ENCODE data around the gene HSD17B12.

The HSD17B12 gene

DNA sequence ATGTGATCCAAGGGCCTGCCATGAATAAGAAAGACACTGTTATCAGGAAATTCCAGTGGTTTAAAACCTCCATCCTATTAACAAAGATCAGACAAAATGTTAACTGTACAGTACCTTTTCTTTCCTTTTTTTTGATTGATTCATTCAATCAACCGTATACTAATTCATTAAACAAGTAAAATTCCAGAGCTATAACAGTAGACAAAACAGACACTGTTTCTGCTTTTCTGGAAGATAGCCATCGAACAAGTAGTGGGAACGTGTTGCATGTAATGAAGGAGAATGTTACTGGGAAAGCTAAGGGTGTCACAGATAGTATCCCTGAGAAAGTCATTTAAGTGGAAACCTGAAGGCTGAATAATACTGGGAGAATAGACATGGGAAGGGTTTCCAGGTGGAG lies 126.4 kb downstream of the HSD17B12 start:
- TF ChIP-seq, protein P1, sequence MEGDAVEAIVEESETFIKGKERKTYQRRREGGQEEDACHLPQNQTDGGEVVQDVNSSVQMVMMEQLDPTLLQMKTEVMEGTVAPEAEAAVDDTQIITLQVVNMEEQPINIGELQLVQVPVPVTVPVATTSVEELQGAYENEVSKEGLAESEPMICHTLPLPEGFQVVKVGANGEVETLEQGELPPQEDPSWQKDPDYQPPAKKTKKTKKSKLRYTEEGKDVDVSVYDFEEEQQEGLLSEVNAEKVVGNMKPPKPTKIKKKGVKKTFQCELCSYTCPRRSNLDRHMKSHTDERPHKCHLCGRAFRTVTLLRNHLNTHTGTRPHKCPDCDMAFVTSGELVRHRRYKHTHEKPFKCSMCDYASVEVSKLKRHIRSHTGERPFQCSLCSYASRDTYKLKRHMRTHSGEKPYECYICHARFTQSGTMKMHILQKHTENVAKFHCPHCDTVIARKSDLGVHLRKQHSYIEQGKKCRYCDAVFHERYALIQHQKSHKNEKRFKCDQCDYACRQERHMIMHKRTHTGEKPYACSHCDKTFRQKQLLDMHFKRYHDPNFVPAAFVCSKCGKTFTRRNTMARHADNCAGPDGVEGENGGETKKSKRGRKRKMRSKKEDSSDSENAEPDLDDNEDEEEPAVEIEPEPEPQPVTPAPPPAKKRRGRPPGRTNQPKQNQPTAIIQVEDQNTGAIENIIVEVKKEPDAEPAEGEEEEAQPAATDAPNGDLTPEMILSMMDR (IDR thresholded peaks at IDR 0.05; ENCODE audit: control insufficient read depth, extremely low read depth, insufficient read depth): no peak
- no peak overlapping the region for H3K4me3 ChIP-seq (ENCODE audit: low read depth, low read length)

DNA sequence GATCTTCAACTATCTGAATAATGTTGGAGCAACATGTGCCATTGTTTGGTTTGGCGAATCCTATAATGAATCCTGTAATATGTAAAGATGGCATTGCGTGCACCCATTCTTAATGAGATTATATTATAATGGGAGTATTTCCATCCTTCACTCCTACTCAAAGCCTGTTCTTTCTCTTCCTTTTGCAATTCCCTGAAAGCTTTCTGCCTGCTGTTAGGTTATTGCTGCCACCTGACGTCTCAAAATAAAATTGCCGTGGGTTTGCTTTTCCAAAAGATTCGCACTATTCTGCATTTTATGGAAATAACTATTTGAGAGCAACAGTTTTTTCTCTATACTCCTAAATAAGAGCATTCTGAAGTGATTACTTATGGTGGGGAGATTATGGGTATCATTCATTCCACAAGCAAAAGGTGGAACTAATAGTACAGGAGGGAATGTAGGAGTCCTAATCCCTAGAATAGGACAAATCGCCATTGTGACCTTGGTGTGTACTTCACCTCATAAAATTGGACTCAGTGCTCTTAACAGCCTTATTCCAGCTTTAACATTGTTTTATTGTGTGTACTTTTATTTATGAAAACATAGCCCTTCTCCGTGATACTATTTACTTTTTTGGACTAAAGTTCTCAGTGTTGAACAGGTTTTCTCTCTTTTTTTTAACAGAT lies 130.5 kb downstream of the HSD17B12 start:
- peak; percentile 23 for DNase-seq (ENCODE audit: low read depth)
- TF ChIP-seq, protein P1 (IDR thresholded peaks at IDR 0.05; ENCODE audit: control insufficient read depth, extremely low read depth, insufficient read depth): peak; percentile 65

More for the DNA sequence above, 126.4 kb downstream of the HSD17B12 start:
- no peak for DNase-seq (ENCODE audit: low read depth)

DNA sequence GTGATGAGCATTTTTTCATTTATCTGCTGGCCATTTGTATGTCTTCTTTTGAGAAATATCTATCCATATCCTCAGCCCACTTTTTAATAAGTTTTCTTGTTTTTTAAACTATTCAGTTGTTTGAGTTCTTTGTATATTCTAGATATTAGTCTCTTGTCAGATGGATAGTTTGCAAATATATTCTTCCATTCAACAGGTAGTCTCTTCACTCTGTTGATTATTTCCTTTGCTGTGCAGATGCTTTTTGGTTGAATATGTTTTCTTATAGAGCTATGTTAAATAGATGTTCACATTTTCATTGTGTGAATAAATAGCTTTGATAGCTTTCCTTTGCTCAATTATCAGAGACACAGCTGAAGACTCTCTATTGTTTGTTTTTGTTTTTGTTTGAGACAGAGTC lies 131.9 kb downstream of the HSD17B12 start:
- no peak overlapping the region for H3K4me3 ChIP-seq (ENCODE audit: low read depth, low read length)
- TF ChIP-seq, protein P1 (IDR thresholded peaks at IDR 0.05; ENCODE audit: control insufficient read depth, extremely low read depth, insufficient read depth): no peak
- no peak for DNase-seq (ENCODE audit: low read depth)

More for the DNA sequence above, 130.5 kb downstream of the HSD17B12 start:
- H3K4me3 ChIP-seq (ENCODE audit: low read depth, low read length): no peak overlapping the region

DNA sequence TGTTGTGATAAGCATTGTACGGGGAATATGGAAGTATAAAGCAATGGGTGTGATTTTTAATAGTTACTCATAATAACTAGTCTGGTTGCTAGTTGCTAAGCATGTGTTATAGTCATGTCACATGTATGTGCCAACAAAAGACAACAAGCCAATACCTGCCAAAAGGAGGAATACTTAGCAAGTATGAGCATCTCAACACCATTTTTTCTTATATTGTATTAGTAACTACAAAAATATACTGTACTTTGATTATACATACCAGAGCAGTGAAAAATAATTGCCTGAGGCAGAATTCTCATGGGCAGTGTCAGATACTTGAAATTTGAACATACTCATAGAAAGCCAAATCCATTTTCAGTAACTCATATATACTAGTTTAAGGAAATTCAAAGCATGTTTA lies 137.7 kb downstream of the HSD17B12 start:
- no peak overlapping the region for H3K4me3 ChIP-seq (ENCODE audit: low read depth, low read length)
- DNase-seq (ENCODE audit: low read depth): no peak

DNA sequence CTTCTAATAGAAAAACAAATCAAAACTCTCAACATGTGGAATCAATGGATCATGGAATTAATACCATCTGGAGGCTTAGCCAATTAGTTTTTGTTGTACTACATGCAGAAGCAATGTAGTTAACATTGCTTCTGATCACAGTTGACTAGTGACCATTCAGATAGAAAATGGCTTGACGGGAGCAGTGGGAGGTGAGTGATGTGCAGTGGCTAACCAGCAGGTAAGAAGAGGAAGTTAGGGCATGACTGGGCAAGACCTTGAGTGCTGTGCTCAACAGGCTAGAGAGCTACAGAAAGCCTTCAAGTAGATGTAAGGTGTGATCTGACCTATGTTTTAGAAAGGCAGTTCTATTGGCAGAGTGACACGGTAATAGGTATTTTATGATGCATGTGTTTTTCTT lies 139.4 kb downstream of the HSD17B12 start:
- TF ChIP-seq, protein P1 (IDR thresholded peaks at IDR 0.05; ENCODE audit: control insufficient read depth, extremely low read depth, insufficient read depth): no peak
- no peak for DNase-seq (ENCODE audit: low read depth)
- no peak overlapping the region for H3K4me3 ChIP-seq (ENCODE audit: low read depth, low read length)

More for the DNA sequence above, 137.7 kb downstream of the HSD17B12 start:
- TF ChIP-seq, protein P1 (IDR thresholded peaks at IDR 0.05; ENCODE audit: control insufficient read depth, extremely low read depth, insufficient read depth): no peak

DNA sequence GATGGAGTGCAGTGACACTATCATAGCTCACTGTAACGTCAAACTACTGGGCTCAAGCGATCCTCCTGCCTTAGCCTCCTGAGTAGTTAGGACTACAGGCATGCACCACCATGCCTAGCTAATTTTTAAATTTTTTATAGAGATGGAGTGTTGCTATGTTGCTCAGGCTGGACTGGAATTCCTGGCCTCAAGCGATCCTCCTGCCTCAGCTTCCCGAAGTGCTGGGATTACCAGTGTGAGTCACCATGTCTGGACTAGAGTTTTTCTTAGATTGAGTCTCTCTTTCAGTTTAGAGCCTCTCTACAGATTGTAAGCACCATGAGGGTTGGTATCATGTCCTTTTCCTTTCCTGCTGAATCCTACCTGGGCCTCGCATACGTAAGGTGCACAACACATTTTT lies 142.8 kb downstream of the HSD17B12 start:
- DNase-seq (ENCODE audit: low read depth): no peak
- TF ChIP-seq, protein P1 (IDR thresholded peaks at IDR 0.05; ENCODE audit: control insufficient read depth, extremely low read depth, insufficient read depth): no peak
- no peak overlapping the region for H3K4me3 ChIP-seq (ENCODE audit: low read depth, low read length)

DNA sequence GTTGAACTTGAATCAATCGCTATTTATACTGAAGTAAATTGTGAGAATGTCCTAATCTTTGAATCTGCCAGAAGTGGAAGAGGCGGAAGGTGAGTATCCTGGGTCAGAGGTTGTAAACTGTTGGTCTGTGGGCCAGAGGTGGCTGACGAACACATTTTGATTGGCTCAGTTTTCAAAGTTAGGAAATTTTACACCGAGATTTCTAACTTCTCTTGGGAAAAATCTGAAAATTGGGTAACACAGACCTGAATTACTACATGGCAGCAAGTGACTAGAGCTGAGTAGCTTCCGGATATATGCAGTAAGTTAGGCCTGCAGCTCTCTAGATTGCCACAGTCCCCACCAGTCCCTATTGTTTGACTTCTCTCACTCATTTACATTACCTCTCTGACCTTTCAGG lies 143.3 kb downstream of the HSD17B12 start:
- DNase-seq (ENCODE audit: low read depth): no peak

More for the DNA sequence above, 143.3 kb downstream of the HSD17B12 start:
- H3K4me3 ChIP-seq (ENCODE audit: low read depth, low read length): no peak overlapping the region
- TF ChIP-seq, protein P1 (IDR thresholded peaks at IDR 0.05; ENCODE audit: control insufficient read depth, extremely low read depth, insufficient read depth): no peak

All from LNCaP clone FGC (cell line).